H9 (cell line): ENCODE data around the gene MICALL2. TPM values are rescaled to one million over a fixed set of nuclear protein-coding genes. Genes with fewer than 3 reads are reported as not detected.

Experiments used
- DNase-seq: peaks from one replicate; pipeline ENCODE4 v3.0.0-alpha.2; 2017
- H2AFZ ChIP-seq: one replicate; pipeline ENCODE4 v1.6.1; 2013; ENCODE audit warnings: mild to moderate bottlenecking, low read length, control low read depth, moderate library complexity
- H2AK5ac ChIP-seq: 2 replicates; pipeline ENCODE4 v1.6.1; 2013; ENCODE audit warnings: low read length, control low read depth, mixed read lengths; ENCODE audit not compliant: insufficient read length
- H2BK120ac ChIP-seq: one replicate; pipeline ENCODE4 v1.6.1; 2013; ENCODE audit warnings: low read depth, mild to moderate bottlenecking, low read length, control low read depth, inconsistent platforms; ENCODE audit not compliant: poor library complexity, severe bottlenecking
- H2BK12ac ChIP-seq: 2 replicates; pipeline ENCODE4 v1.6.1; 2013; ENCODE audit warnings: low read length, control low read depth, mixed read lengths, low read depth; ENCODE audit not compliant: insufficient read length
- H2BK15ac ChIP-seq: 2 replicates; pipeline ENCODE4 v1.6.1; 2013; ENCODE audit warnings: low read depth, low read length, control low read depth
- H2BK20ac ChIP-seq: one replicate; pipeline ENCODE4 v1.6.1; 2013; ENCODE audit warnings: low read depth, mild to moderate bottlenecking, low read length, control low read depth, inconsistent platforms; ENCODE audit not compliant: poor library complexity, severe bottlenecking
- H2BK5ac ChIP-seq: 2 replicates; pipeline ENCODE4 v1.6.1; 2013; ENCODE audit warnings: low read length, control low read depth, mixed read lengths; ENCODE audit not compliant: insufficient read length
- H3K14ac ChIP-seq: 2 replicates; pipeline ENCODE4 v1.6.1; 2013; ENCODE audit warnings: low read length, control low read depth; ENCODE audit not compliant: insufficient read depth
- H3K18ac ChIP-seq: 2 replicates; pipeline ENCODE4 v1.6.1; 2013; ENCODE audit warnings: low read depth, mild to moderate bottlenecking, mixed read lengths, low read length, control low read depth; ENCODE audit not compliant: insufficient read length
- H3K23ac ChIP-seq: 2 replicates; pipeline ENCODE4 v1.6.1; 2013; ENCODE audit warnings: low read length, control low read depth, mixed read lengths, low read depth; ENCODE audit not compliant: insufficient read length
- H3K23me2 ChIP-seq: 2 replicates; pipeline ENCODE4 v1.6.1; 2013; ENCODE audit warnings: low read depth, mild to moderate bottlenecking, mixed read lengths, low read length, control low read depth; ENCODE audit not compliant: insufficient read length, poor library complexity, severe bottlenecking
- H3K27ac ChIP-seq: 2 replicates; pipeline ENCODE4 v1.5.1; 2013; ENCODE audit warnings: low read length, control low read depth, mixed read lengths, low read depth; ENCODE audit not compliant: insufficient read length
- H3K27me3 ChIP-seq: 2 replicates; pipeline ENCODE4 v1.6.1; 2013; ENCODE audit warnings: low read length, control low read depth, inconsistent platforms; ENCODE audit not compliant: insufficient read depth
- H3K4ac ChIP-seq: 2 replicates; pipeline ENCODE4 v1.6.1; 2013; ENCODE audit warnings: low read depth, mild to moderate bottlenecking, control low read depth, inconsistent platforms, low read length, moderate library complexity
- H3K4me1 ChIP-seq: 2 replicates; pipeline ENCODE4 v1.6.1; 2013; ENCODE audit warnings: low read length, control low read depth, inconsistent platforms; ENCODE audit not compliant: insufficient read depth
- H3K4me2 ChIP-seq: 2 replicates; pipeline ENCODE4 v1.6.1; 2013; ENCODE audit warnings: low read length, control low read depth, mixed read lengths; ENCODE audit not compliant: insufficient read length, insufficient read depth
- H3K56ac ChIP-seq: 2 replicates; pipeline ENCODE4 v1.6.1; 2013; ENCODE audit warnings: low read depth, mild to moderate bottlenecking, mixed read lengths, low read length, control low read depth; ENCODE audit not compliant: insufficient read length
- H3K79me1 ChIP-seq: 2 replicates; pipeline ENCODE4 v1.6.1; 2013; ENCODE audit warnings: low read depth, mild to moderate bottlenecking, moderate library complexity, low read length, control low read depth, inconsistent platforms; ENCODE audit not compliant: insufficient read depth, poor library complexity, severe bottlenecking
- H3K79me2 ChIP-seq: 2 replicates; pipeline ENCODE4 v1.6.1; 2013; ENCODE audit warnings: low read length, control low read depth, inconsistent platforms; ENCODE audit not compliant: insufficient read depth
- H3K9ac ChIP-seq: 2 replicates; pipeline ENCODE4 v1.6.1; 2013; ENCODE audit warnings: low read length, control low read depth, mixed read lengths; ENCODE audit not compliant: insufficient read length; ENCODE audit errors: extremely low read depth
- H3K9me3 ChIP-seq: one replicate; pipeline ENCODE4 v1.6.1; 2013; ENCODE audit warnings: low read depth, low read length, inconsistent platforms; ENCODE audit not compliant: control insufficient read depth
- H3T11ph ChIP-seq: one replicate; pipeline ENCODE4 v1.6.1; 2013; ENCODE audit warnings: mild to moderate bottlenecking, low read length, control low read depth, inconsistent platforms
- H4K20me1 ChIP-seq: one replicate; pipeline ENCODE4 v1.6.1; 2013; ENCODE audit not compliant: control insufficient read depth, insufficient read length, insufficient read depth
- H4K5ac ChIP-seq: 2 replicates; pipeline ENCODE4 v1.6.1; 2013; ENCODE audit warnings: low read depth, mild to moderate bottlenecking, mixed read lengths, low read length, control low read depth; ENCODE audit not compliant: insufficient read length
- H4K8ac ChIP-seq: replicated peaks from 2 replicates; pipeline ENCODE4 v1.6.1; 2013; ENCODE audit warnings: low read length, control low read depth, mixed read lengths, low read depth; ENCODE audit not compliant: insufficient read length
- H4K91ac ChIP-seq: 2 replicates; pipeline ENCODE4 v1.6.1; 2013; ENCODE audit warnings: low read depth, mild to moderate bottlenecking, moderate library complexity, mixed read lengths, low read length, control low read depth; ENCODE audit not compliant: insufficient read length
- H3K27ac Mint-ChIP-seq, 3 experiments: 2 replicates in 2 of 3; 3 replicates in 1 of 3; pipeline ENCODE4 v1.8.0; 2020 to 2021; ENCODE audit warnings: mixed read lengths in 3 of 3, mild to moderate bottlenecking in 1 of 3, moderate library complexity in 1 of 3
- H3K27me3 Mint-ChIP-seq: 2 replicates; pipeline ENCODE4 v1.8.0; 2021; ENCODE audit warnings: low read depth, mild to moderate bottlenecking, moderate library complexity, mixed read lengths
- H3K36me3 Mint-ChIP-seq, 3 experiments: 2 replicates in 2 of 3; 3 replicates in 1 of 3; pipeline ENCODE4 v1.8.0; 2020 to 2021; ENCODE audit warnings: low read depth in 3 of 3, mixed read lengths in 3 of 3; ENCODE audit not compliant: insufficient read depth in 1 of 3
- H3K4me1 Mint-ChIP-seq, 2 experiments: 2 replicates each; pipeline ENCODE4 v1.8.0; 2020; ENCODE audit warnings: mixed read lengths in 2 of 2
- H3K4me3 Mint-ChIP-seq, 2 experiments: 2 replicates in 1 of 2; 3 replicates in 1 of 2; pipeline ENCODE4 v1.8.0; 2020 to 2021; ENCODE audit warnings: mild to moderate bottlenecking in 2 of 2, mixed read lengths in 2 of 2, moderate library complexity in 1 of 2
- H3K9me3 Mint-ChIP-seq, 2 experiments: 2 replicates in 1 of 2; 3 replicates in 1 of 2; pipeline ENCODE4 v1.8.0; 2020; ENCODE audit warnings: mild to moderate bottlenecking in 2 of 2, mixed read lengths in 2 of 2, moderate library complexity in 1 of 2
- CTCF ChIP-seq: fragments of 200-600 bp; sonication (generic); conservative IDR thresholded peaks from 3 replicates; pipeline ENCODE4 v1.8.0; 2021; ENCODE audit warnings: antibody characterized with exemption, mild to moderate bottlenecking
- WGBS: extraction: QIAGEN DNeasy Blood & Tissue Kit; methylation state at CpG from one replicate; pipeline ENCODE4 v1.1.7; 2013; ENCODE audit warnings: missing lambda C conversion rate, low lambda C conversion rate, mixed read lengths; ENCODE audit not compliant: insufficient read length; ENCODE audit errors: extremely low coverage; 5-methylcytosine and 5-hydroxymethylcytosine counted together
- total RNA-seq: library from RNA; stranded (reverse); gene quantifications from 2 replicates; pipeline ENCODE4 v1.2.1, GENCODE V29; 2021

The MICALL2 gene
- total RNA-seq, 1 experiment from 2014 or later, result 7.1 TPM

DNA sequence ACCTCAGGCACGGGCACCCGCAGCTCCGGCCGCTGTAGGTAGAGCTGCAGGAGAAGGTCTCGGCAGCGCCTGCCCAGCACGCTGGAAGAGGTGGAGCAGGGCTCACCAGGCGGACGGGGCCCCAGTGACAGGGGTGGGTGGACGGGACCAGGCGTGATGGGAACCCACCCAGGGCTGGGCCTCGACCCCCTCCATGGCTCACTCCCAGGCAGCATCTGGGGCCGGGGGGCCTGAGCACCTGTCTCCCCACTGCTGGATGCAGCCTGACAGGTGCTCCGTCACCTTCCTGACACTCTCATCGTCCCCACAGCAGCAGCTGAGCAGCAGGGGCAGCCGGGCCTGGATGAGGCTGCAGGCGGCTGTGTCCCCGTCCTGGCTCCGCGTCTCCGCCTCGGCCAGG, 16.7 kb upstream of the MICALL2 start:
- Histone ChIP-seq H2BK12ac (no peak overlapping the region), H4K20me1 (no peaks in the 10 kb centered on the region), H3K23ac (no peak overlapping the region), H4K91ac (no peak overlapping the region), H4K8ac (no peak overlapping the region), H3K4me2 (no peak overlapping the region), H3K79me1 (no peaks in the 10 kb centered on the region), H3K18ac (no peak overlapping the region), H2BK15ac (no peak overlapping the region), H3K9ac (no peak overlapping the region), H2AK5ac (no peak overlapping the region), H3K27me3 (no peaks in the 10 kb centered on the region), H3T11ph (no peak overlapping the region), H3K23me2 (no peaks in the 10 kb centered on the region), H3K56ac (no peak overlapping the region), H2AFZ (no peak overlapping the region), H3K79me2 (no peaks in the 10 kb centered on the region), H3K27ac (no peak overlapping the region), H2BK20ac (no peak overlapping the region), H2BK5ac (no peak overlapping the region), H3K4ac (no peak overlapping the region), H4K5ac (no peak overlapping the region), H2BK120ac (no peak overlapping the region), H3K4me1 (no peaks in the 10 kb centered on the region), H3K14ac (no peak overlapping the region), H3K9me3 (no peaks in the 10 kb centered on the region)
- H3K27me3 Mint-ChIP-seq, result no peaks in the 10 kb centered on the region
- TF ChIP-seq CTCF, result no peak
- H3K4me3 Mint-ChIP-seq, result no peak overlapping the region
- no CpG with 5 or more reads among the region's 22 CpGs for WGBS
- H3K27ac Mint-ChIP-seq, result no peak overlapping the region
- H3K9me3 Mint-ChIP-seq, result no peaks in the 10 kb centered on the region
- peaks cover 0 to 2% of the 10 kb centered on the region in 2 experiments; a peak in 1 of 4 replicates for H3K4me1 Mint-ChIP-seq
- no peak for DNase-seq
- peaks cover 2 to 43% (median 36%) of the 10 kb centered on the region in 3 experiments; a peak in 6 of 7 replicates for H3K36me3 Mint-ChIP-seq
